HG02759 (cell line): ENCODE data around the gene SH2D4B.
"Not testable (repeated sequence)": the region's sequence is repeated elsewhere in the genome, so short reads cannot be mapped to it uniquely, and the experiment has no call there.

Source experiments
- ATAC-seq: cut with Tn5 transposase; IDR thresholded peaks from one replicate; pipeline ENCODE4 v1.9.1; 2021; ENCODE audit warnings: mild to moderate bottlenecking, moderate library complexity; ENCODE audit not compliant: unreplicated experiment

SH2D4B gene

DNA sequence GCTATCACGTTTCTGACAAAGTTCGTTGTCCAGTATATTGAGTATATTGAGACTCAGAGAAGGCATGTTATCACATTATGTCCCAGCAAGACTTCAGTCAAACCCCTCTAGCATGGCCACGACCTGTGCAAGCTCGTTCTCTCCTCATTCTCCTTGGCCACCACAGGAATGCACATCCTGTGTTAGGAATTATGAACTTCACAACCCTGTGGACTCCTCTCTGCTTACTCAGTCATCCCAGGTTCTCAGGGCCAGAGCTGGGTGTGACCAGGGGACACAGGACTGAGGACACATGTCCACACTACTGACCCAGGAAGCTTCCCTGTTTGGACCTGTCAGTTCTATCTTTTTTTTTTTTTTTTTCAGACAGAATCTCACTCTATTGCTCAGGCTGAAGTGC, 4.4 kb downstream of the SH2D4B start:
- no peak for ATAC-seq

DNA sequence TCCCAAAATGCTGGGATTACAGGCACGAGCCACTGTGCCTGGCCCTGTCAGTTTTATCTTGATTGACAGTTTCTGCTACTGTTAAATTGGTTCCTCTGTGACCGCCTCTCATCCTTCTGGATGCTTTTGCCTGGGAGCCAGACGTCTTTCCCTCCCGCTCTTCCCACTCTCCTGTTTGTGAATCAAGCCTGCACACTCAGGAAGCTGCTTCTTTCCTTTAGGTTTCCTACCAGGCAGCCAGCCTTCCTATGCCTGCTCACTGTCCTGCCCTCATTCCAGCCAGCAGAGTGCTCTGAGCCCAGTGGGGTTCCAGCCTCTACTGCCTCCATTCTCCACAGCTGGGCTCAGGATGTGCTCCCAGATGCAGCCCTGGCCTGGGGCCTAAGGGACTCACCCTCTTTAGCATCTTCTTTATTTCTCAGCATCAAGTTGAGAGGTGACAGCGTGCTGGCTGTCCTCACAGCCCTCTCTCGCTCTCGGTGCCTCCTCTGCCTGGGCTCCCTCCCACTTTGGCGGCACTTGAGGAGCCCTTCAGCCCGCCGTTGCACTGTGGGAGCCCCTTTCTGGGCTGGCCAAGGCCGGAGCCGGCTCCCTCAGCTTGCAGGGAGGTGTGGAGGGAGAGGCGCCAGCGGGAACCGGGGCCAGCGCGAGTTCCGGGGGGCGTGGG, 5.1 kb downstream of the SH2D4B start:
- ATAC-seq, result no peak

DNA sequence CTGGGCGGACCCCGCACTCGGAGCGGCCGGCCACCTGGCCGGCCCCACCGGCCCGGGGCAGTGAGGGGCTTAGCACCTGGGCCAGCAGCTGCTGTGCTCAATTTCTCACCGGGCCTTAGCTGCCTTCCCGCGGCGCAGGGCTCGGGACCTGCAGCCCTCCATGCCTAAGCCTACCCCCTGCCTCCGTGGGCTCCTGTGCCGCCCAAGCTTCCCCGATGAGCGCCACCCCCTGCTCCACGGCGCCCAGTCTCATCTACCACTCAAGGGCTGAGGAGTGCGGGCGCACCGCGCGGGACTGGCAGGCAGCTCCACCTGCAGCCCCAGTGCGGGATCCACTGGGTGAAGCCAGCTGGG, 5.6 kb downstream of the SH2D4B start:
- ATAC-seq, result not testable (repeated sequence)

DNA sequence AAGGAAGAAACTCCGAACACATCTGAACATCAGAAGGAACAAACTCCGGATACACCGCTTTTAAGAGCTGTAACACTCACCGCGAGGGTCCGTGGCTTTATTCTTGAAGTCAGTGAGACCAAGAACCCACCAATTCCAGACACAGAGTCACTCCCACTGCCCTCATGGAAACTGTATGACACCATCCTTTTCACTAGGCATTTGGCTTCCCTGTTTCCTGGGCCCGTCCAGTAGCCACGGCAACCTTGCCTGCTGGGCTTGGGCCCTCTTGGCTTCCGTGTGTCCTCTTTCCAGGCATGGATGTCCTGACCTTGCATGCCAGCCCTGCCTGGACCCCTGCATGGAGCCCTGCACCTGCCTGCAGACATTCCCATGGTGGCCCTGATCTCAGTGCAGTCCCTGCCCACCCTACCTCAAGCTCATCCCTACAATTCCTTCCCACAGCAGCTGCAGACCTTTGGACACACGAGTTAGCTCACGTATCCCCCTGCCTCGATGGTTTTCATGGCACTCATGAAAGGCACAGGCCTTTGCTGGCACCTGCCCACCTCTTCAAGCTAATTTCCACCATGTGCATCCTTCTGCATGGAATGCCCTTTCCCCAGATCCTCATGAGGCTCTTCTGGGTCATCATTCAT, 6.7 kb downstream of the SH2D4B start:
- no peak for ATAC-seq

DNA sequence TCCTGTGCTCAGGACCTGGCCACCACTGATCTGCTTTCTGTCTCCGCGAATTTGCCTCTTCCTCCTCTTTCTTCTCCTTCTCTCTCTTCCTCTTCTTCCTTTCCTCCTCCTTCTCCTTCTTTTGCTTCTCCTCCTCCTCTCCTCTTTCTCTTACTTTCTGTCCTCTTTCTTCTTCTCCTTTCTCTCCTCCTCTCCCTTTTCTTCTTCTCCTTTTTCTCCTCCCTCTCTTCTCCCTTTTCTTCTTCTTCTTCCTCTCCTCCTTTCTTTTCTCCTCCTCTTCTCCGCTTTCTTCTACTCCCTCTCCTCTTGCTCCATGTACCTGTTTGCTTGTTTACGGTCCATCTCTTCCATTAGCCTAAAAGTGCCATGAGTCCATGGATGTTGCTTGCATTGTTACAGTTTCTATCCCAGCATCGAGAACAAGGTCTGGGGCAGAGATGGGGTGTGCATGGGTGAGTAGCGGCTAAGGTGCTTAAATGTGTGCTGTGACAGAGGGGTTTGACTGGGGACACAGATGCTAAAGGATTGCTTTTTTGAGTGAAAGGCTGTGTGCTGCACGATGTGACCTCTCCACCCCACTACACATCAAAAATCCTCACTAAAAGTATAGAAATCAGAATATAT, 7.7 kb downstream of the SH2D4B start:
- no peak for ATAC-seq

- ATAC-seq, result no peak
Measured at GRCh38 chr10:80552151-80552646, 14.5 kb downstream of the SH2D4B start.

DNA sequence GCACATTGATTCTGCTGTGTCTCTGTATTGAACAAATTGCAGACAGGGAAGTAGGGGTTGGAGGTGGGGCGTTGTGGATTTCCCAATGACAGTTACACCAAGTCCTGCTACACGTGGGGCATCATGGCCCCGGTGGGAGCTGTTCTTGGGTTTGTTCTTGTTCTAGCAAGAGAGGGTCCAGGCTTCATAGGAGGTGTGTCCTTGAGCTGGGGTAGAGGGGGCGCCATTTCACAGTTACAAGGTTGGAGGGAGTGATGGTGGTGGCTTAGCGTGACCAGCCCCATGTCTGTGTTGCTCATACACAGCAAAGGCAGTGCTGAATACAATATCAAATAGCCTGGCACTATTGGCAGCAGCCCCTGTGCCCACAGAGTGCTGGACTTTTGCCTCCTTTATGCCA, 15.7 kb downstream of the SH2D4B start:
- no peak for ATAC-seq

DNA sequence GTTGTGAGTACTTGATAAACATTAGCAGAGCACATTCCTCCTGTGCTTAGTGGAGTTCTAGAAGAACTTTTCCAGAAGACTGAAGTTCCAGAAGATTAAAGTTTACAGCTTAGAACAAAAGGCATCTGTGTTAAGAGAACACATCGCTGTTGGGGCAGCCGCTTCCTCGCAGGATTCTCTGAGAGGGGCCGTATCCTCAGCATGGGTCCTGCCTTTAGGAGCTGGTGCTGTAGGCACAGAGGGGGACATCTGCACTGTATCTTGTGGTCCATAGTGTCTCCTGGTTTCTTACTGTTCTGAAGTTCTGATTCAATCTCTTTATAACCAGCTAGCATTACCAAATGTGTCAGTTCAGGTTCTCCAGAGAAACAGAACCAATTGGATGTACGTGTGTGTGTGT, 16.3 kb downstream of the SH2D4B start:
- ATAC-seq, result no peak

DNA sequence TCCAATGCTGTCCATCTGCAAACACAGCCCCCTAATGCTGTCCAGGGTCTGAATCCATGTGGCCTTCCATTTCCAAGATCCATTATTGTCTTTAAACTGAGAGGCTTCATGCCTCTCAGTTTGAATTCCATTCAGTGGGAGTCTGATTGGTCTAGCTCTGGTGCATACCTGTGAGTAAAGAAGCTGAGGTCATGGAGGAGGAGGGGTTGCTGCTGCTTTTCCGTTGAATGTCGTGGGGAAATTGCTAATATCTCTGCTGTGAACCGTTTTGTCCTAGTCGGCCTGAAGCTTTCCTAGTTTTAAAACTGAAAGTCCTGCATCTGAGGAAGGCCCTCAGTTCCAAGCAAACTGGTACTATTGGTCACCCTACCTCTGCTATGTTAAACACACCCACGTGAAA, 17.7 kb downstream of the SH2D4B start:
- no peak for ATAC-seq

- no peak for ATAC-seq
Measured at GRCh38 chr10:80561950-80562349, 24.2 kb downstream of the SH2D4B start.

- ATAC-seq, result no peak
Measured at GRCh38 chr10:80567292-80567691, 29.6 kb downstream of the SH2D4B start.

DNA sequence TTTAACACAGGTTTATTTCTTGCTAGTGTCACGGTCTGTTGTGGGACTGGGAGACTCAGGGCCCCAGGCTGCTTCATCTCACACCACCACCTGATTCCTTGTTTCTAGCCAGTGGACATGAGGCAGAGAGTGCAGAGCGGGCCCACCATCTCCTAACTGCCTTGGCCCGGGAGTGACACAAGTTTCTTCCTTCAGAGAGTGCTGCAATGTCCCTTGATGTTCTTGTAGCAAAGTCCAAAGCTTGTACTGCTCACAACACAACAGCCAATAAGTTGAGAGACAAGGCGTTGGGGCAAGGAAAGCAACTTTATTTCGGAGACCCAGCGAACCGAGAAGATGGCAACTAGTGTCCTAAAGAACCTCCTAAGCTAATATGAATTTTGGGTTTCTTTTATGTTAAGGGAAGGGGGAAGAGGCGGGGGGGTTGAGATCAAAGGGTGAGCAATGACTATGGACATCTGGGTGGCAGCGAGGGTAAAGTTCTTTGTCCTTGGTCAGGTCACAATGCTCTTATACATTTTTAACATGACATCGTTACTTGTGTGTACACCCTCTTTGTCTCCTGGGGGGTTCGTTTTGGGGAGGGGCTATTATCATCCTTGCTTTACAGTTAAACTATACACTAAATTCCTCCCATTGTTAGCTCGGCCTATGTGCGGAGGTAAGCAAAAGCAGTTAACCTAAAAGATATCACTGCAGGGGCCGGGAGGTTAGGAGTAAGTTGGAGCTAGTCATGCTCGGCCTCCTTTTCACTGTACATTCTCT, 31.6 kb downstream of the SH2D4B start:
- no peak for ATAC-seq

DNA sequence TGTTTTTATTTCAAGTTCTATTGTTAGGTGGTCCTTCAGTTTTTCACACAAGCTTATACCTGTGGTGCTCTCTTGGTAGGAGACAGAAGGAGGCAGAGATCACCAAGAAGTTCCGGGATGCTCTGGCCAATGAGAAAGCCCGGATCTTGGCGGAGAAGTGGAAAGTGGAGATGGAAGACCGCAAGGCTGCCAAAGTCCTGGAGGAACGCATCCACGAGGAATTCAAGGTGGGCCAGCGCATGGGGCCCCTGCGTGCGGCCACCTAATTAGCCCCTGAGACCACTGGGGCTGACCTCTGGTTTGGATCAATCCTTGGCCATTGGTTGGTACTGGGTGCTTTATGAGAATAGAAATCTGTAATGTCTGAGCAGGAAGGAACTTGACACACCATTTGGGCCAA, 33.6 kb downstream of the SH2D4B start:
- ATAC-seq, result no peak

DNA sequence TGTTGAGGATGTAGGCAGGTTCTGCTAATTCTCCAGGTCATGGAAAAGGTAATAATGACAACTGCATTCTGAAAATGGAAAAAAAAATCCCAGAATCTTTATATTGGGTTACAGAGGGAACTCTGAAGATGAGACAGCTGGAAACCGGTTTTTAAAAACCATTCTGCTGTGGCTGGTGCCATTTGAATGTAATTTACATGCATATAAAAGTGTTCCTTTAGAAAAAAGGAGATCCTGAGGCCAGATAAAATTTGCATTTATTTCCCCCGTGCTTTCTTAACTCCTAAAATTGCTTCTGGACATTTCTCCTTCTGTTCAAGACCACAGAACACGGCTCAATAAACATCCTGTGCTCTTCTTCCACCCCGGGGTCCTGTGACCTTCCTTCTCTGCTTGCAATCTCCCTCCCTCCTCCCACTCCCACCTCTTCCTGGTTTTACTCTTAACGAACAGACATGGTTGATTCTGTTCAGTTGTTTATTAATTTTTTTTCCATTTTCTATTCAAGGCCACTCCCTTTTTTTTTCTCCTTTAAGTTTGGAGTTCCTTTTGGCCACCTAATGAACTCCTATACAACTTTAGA, 41.6 kb downstream of the SH2D4B start:
- no peak for ATAC-seq

- no peak for ATAC-seq
Measured at GRCh38 chr10:80579849-80580637, 42.3 kb downstream of the SH2D4B start.

DNA sequence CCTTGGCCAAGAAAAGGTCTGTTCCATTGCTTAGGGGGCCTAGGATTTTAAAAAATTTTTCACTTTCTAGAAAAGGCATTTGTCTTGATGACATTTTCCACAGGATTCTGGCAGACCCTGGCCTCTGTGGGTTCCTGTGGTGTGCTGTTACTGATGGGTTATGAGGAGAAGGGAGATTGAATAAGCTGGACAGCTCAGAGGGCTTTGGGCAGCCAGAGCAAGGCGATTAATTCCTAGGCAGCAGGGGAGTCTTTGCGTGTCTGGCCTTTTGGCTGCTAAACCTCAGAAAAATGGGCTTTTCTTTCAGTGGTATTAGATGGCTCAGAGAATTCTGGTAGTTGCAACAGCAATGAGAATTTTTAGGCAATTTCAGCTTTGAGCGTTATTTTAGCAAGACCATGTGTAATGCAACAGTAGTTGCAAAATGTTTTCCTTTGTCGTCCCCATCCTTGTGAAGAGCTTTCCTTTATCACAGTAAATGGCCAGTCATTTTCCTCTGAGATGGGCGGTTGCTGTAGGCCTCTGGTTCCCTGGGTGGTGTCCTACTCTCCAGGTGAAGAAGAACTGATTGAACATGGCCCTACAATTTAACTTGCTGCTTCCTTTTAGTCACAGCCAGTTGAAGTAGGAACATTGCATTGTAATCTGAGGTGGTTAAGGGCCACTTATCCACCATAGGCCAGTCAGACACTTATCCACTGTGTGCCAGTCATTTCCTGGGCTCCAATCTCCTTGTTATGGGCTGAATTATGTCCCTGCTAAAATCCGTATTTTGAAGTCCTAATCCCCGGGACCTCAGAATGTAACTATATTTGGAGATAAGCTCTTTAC, 43.2 kb downstream of the SH2D4B start:
- no peak for ATAC-seq

DNA sequence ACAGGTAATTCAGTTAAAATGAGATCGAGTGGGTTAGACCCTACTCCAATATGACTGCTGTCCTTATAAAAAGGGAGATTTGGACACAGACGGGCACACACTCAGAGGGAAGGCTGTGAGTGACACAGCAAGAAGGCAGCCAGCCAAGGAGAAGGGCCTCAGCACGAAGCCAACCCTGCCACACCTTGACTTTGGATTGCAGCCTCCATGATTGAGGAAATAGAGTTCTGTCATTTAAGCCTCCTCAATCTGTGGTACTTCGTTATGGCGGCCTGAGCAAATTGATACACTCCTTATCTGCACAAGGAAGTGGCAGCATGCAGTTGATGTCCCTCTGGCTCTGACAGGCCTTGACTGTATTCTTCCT, 43.8 kb downstream of the SH2D4B start:
- ATAC-seq, result no peak

- ATAC-seq, result no peak
Measured at GRCh38 chr10:80582286-80582960, 44.7 kb downstream of the SH2D4B start.

- ATAC-seq, result no peak
Measured at GRCh38 chr10:80583685-80584084, 46.0 kb downstream of the SH2D4B start.
